ENCODE results near the gene TMX3. TPM values are rescaled to one million over a fixed set of nuclear protein-coding genes. Genes with fewer than 3 reads are reported as not detected.

Gene TMX3
- total RNA-seq, 2 experiments from 2014 or later = 30.9 to 33.3 TPM

DNA sequence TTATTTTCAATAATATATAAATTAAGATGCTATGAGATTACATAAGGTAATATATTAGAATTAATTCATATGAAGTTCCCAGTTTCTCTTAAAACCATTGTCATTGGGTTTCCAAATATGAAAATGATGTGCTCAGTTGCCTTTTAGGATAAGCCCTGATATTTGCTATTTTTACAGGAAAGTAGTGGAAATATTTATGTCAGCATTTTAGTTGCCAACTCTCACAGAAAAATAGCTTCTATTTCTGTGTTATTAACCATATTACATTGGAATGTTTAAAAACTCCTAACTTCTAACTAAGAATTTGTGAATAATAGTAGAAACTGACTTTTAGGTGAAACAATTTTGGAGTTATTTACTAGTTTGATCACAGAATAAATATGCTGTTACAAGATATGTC lies 74.0 kb downstream of the TMX3 start:
- Mint-ChIP-seq H3K9me3 (peaks cover 2% of the 10 kb centered on the region), H3K36me3 (ENCODE audit: low read depth) (no peaks in the 10 kb centered on the region), H3K4me1 (ENCODE audit: low read depth) (no peaks in the 10 kb centered on the region), H3K27me3 (peaks cover 64% of the 10 kb centered on the region), H3K4me3 (no peak overlapping the region), H3K27ac (no peak overlapping the region)
- no peak overlapping the region for H3K4me3 ChIP-seq (ENCODE audit: low read length)
- ChIA-PET POLR2A (no interaction called here), CTCF (no interaction called here)
- H3K4me1 ChIP-seq (ENCODE audit: insufficient read depth, low read length) = no peaks in the 10 kb centered on the region
- no peak overlapping the region for H3K27ac ChIP-seq (ENCODE audit: low read depth in 1 of 2, low read length in 2 of 2)
- no peaks in the 10 kb centered on the region for H3K36me3 ChIP-seq (ENCODE audit: insufficient read depth, low read length)
- TF ChIP-seq, protein P1, sequence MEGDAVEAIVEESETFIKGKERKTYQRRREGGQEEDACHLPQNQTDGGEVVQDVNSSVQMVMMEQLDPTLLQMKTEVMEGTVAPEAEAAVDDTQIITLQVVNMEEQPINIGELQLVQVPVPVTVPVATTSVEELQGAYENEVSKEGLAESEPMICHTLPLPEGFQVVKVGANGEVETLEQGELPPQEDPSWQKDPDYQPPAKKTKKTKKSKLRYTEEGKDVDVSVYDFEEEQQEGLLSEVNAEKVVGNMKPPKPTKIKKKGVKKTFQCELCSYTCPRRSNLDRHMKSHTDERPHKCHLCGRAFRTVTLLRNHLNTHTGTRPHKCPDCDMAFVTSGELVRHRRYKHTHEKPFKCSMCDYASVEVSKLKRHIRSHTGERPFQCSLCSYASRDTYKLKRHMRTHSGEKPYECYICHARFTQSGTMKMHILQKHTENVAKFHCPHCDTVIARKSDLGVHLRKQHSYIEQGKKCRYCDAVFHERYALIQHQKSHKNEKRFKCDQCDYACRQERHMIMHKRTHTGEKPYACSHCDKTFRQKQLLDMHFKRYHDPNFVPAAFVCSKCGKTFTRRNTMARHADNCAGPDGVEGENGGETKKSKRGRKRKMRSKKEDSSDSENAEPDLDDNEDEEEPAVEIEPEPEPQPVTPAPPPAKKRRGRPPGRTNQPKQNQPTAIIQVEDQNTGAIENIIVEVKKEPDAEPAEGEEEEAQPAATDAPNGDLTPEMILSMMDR (IDR thresholded peaks at IDR 0.05) = no peak
- H3K9me3 ChIP-seq (ENCODE audit: control insufficient read depth in 1 of 2, insufficient read depth in 1 of 2, low read length in 2 of 2) = no peaks in the 10 kb centered on the region
- DNase-seq (no peak), ATAC-seq (ENCODE audit: poor library complexity) (no peak)
- intact Hi-C loops (cut with DNase I, micrococcal nuclease) = no loop called here
- peaks cover 3 to 9% of the 10 kb centered on the region in 2 experiments for H3K27me3 ChIP-seq (ENCODE audit: control insufficient read depth in 1 of 2, insufficient read depth in 2 of 2, low read length in 2 of 2)

DNA sequence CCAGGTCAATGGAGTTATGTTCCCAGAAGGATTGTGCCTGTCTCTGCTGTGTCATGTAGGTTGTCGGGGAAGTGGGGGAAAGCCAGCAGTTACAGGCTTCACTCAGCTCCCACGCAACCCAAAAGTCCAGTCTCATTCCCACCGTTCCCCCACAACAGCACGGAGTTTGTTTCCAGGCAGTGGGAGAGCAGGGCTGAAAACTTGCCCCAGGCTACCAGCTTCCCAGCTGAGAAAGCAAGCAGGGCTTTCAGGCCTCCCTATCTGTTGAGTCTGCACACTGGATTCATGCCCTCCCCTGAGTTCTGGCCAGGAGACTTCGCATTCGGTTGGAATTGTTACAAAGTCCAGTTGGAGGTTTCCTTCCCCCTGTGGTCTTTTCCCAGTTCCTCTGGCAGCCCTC lies 76.3 kb downstream of the TMX3 start:
- H3K27ac ChIP-seq (ENCODE audit: low read depth in 1 of 2, low read length in 2 of 2) = no peak overlapping the region
- POLR2A ChIA-PET = no interaction called here
- Mint-ChIP-seq H3K4me1 (ENCODE audit: low read depth) (no peaks in the 10 kb centered on the region), H3K36me3 (ENCODE audit: low read depth) (no peaks in the 10 kb centered on the region), H3K9me3 (peaks cover 2% of the 10 kb centered on the region), H3K27ac (no peak overlapping the region), H3K4me3 (no peak overlapping the region), H3K27me3 (peaks cover 52% of the 10 kb centered on the region)
- intact Hi-C loops (cut with DNase I, micrococcal nuclease) = no loop called here
- DNase-seq = no peak
- CTCF ChIA-PET = no interaction called here
- no peaks in the 10 kb centered on the region for H3K4me1 ChIP-seq (ENCODE audit: insufficient read depth, low read length)
- no peaks in the 10 kb centered on the region for H3K9me3 ChIP-seq (ENCODE audit: control insufficient read depth in 1 of 2, insufficient read depth in 1 of 2, low read length in 2 of 2)
- H3K4me3 ChIP-seq (ENCODE audit: low read length) = no peak overlapping the region
- TF ChIP-seq, protein P1 (IDR thresholded peaks at IDR 0.05) = no peak
- no peak for ATAC-seq (ENCODE audit: poor library complexity)
- peaks cover 3 to 7% of the 10 kb centered on the region in 2 experiments for H3K27me3 ChIP-seq (ENCODE audit: control insufficient read depth in 1 of 2, insufficient read depth in 2 of 2, low read length in 2 of 2)
- H3K36me3 ChIP-seq (ENCODE audit: insufficient read depth, low read length) = no peaks in the 10 kb centered on the region

DNA sequence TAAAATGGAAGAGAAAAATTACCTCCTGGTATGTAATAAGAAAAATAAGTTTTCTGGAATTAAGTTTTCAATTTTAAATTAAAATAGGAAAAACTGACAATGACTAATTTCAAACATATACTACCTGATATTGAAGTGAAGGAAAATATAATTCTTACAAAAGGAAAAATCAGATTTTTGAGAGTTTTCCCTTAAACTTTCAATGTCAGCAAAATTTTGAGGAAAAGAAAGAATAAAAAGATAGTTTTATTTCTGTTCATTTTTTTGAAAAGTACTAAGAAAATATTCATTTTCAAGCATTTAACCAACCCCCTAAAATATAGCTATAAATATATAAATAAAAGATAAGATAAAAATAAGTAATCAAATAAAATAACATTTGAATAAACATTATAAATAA lies 87.1 kb downstream of the TMX3 start:
- no peak overlapping the region for H3K4me3 ChIP-seq (ENCODE audit: low read length)
- CTCF ChIA-PET = no interaction called here

More for the DNA sequence above, 87.1 kb downstream of the TMX3 start:
- H3K9me3 ChIP-seq (ENCODE audit: control insufficient read depth in 1 of 2, insufficient read depth in 1 of 2, low read length in 2 of 2) = no peaks in the 10 kb centered on the region
- H3K36me3 Mint-ChIP-seq (ENCODE audit: low read depth) = no peaks in the 10 kb centered on the region
- DNase-seq (no peak), ATAC-seq (ENCODE audit: poor library complexity) (no peak)
- no peak overlapping the region for H3K4me3 Mint-ChIP-seq
- H3K36me3 ChIP-seq (ENCODE audit: insufficient read depth, low read length) = no peaks in the 10 kb centered on the region
- H3K27me3 ChIP-seq (ENCODE audit: control insufficient read depth in 1 of 2, insufficient read depth in 2 of 2, low read length in 2 of 2) = no peaks in the 10 kb centered on the region
- no peak overlapping the region for H3K27ac Mint-ChIP-seq
- intact Hi-C loops (cut with DNase I, micrococcal nuclease) = no loop called here
- no peak overlapping the region for H3K27ac ChIP-seq (ENCODE audit: low read depth in 1 of 2, low read length in 2 of 2)
- no peaks in the 10 kb centered on the region for H3K4me1 Mint-ChIP-seq (ENCODE audit: low read depth)
- no peaks in the 10 kb centered on the region for H3K27me3 Mint-ChIP-seq
- POLR2A ChIA-PET = no interaction called here
- TF ChIP-seq, protein P1 (IDR thresholded peaks at IDR 0.05) = no peak
- no peaks in the 10 kb centered on the region for H3K9me3 Mint-ChIP-seq
- no peaks in the 10 kb centered on the region for H3K4me1 ChIP-seq (ENCODE audit: insufficient read depth, low read length)

Other genes with a start within 250 kb of the TMX3 start
- gene CCDC102B, start 83.0 kb upstream of the TMX3 start, total RNA-seq = 1 to 10 TPM; 2.6 to 3.0 TPM

Measured in CD4-positive, alpha-beta T cell (primary cell).